CD4-positive, alpha-beta T cell (primary cell): ENCODE data around the gene CD200. TPM values are rescaled to one million over a fixed set of nuclear protein-coding genes. Genes with fewer than 3 reads are reported as not detected.
"Not testable (repeated sequence)": the region's sequence is repeated elsewhere in the genome, so short reads cannot be mapped to it uniquely, and the experiment has no call there.

Experiments used
- ATAC-seq: fragments of 200-7000 bp; cut with Tn5 transposase; one replicate; pipeline ENCODE4 v1.10.0; 2022; ENCODE audit warnings: mild to moderate bottlenecking; ENCODE audit not compliant: poor library complexity
- CTCF ChIA-PET: fragments of 350-600 bp; sonication (Branson Sonifier 250); formaldehyde crosslinking; loops from one replicate; lab custom pipeline; 2021; ENCODE audit warnings: antibody characterized with exemption, inconsistent platforms; lab: Charles Lee
- POLR2A ChIA-PET: fragments of 350-600 bp; sonication (Branson Sonifier 250); formaldehyde crosslinking; loops from one replicate; lab custom pipeline; 2021; ENCODE audit warnings: antibody characterized with exemption, inconsistent platforms; lab: Charles Lee
- DNase-seq, 14 experiments: peaks; one replicate each; pipeline ENCODE4 v3.0.0-alpha.2; 2013 to 2020; ENCODE audit warnings: mixed read lengths in 2 of 14
- H3K27ac ChIP-seq, 2 donors: one replicate each; pipeline versions ENCODE4 v1.5.1 to v1.7.0; 2013; ENCODE audit warnings: low read length in 2 of 2, low read depth in 1 of 2, mild to moderate bottlenecking in 1 of 2
- H3K27me3 ChIP-seq, 2 experiments: 1 replicate in 1 of 2; 2 replicates in 1 of 2; pipeline versions ENCODE4 v1.6.1 to v1.7.0; 2013; ENCODE audit warnings: low read length in 2 of 2, control low read depth in 1 of 2, mild to moderate bottlenecking in 1 of 2, moderate library complexity in 1 of 2; ENCODE audit not compliant: insufficient read depth in 2 of 2, control insufficient read depth in 1 of 2
- H3K36me3 ChIP-seq: one replicate; pipeline ENCODE4 v1.6.1; 2013; ENCODE audit warnings: low read length, control low read depth; ENCODE audit not compliant: insufficient read depth
- H3K4me1 ChIP-seq: one replicate; pipeline ENCODE4 v1.6.1; 2013; ENCODE audit warnings: low read length, control low read depth; ENCODE audit not compliant: insufficient read depth
- H3K4me3 ChIP-seq: one replicate; pipeline ENCODE4 v1.5.1; 2013; ENCODE audit warnings: mild to moderate bottlenecking, low read length, moderate library complexity
- H3K9me3 ChIP-seq, 2 experiments: 1 replicate in 1 of 2; 2 replicates in 1 of 2; pipeline versions ENCODE4 v1.6.1 to v1.7.0; 2013; ENCODE audit warnings: low read length in 2 of 2, mild to moderate bottlenecking in 2 of 2, control low read depth in 1 of 2, moderate library complexity in 1 of 2; ENCODE audit not compliant: control insufficient read depth in 1 of 2, insufficient read depth in 1 of 2
- H3K27ac Mint-ChIP-seq: one replicate; pipeline ENCODE4 v1.8.0; 2020; ENCODE audit warnings: mixed read lengths
- H3K27me3 Mint-ChIP-seq: one replicate; pipeline ENCODE4 v1.8.0; 2021; ENCODE audit warnings: mixed read lengths
- H3K36me3 Mint-ChIP-seq: one replicate; pipeline ENCODE4 v1.8.0; 2021; ENCODE audit warnings: low read depth, mixed read lengths
- H3K4me1 Mint-ChIP-seq: one replicate; pipeline ENCODE4 v1.8.0; 2021; ENCODE audit warnings: low read depth, mixed read lengths
- H3K4me3 Mint-ChIP-seq: one replicate; pipeline ENCODE4 v1.8.0; 2020; ENCODE audit warnings: mild to moderate bottlenecking, mixed read lengths
- H3K9me3 Mint-ChIP-seq: one replicate; pipeline ENCODE4 v1.8.0; 2020; ENCODE audit warnings: mixed read lengths
- CTCF ChIP-seq: fragments of 200-600 bp; IDR thresholded peaks from one replicate; pipeline ENCODE4 v1.8.0; 2022; ENCODE audit warnings: antibody characterized with exemption, mild to moderate bottlenecking
- intact Hi-C, 2 experiments: fragments of 100-400 bp; cut with DNase I in 1 of 2; cut with micrococcal nuclease in 1 of 2; formaldehyde crosslinking; loops; one replicate each; pipeline versions ENCODE4 v1.15.1 to v1.9.0; 2023 to 2025; cut with DNase I, micrococcal nuclease
- total RNA-seq, 174 experiments: library from RNA in 2 of 174; stranded (reverse) in 2 of 174; gene quantifications; one replicate each; pipeline ENCODE4 v1.2.3 and lab custom pipeline; 2021 to 2026

The CD200 gene
- total RNA-seq, 2 experiments from 2014 or later = 5.2 to 6.9 TPM

- CTCF ChIA-PET = no interaction called here
- no peaks in the 10 kb centered on the region for H3K27me3 ChIP-seq
- intact Hi-C loops = no loop called here
Observed at GRCh38 chr3:112397556-112397955, 64.6 kb downstream of the CD200 start.

GRCh38 chr3:112399064-112399463, 66.1 kb downstream of the CD200 start:
- H3K36me3 Mint-ChIP-seq = no peaks in the 10 kb centered on the region
- no peak for ATAC-seq

More at GRCh38 chr3:112397556-112397955, 64.6 kb downstream of the CD200 start:
- POLR2A ChIA-PET = no interaction called here
- no peak for ATAC-seq
- Mint-ChIP-seq H3K4me1 (peaks cover 7% of the 10 kb centered on the region), H3K27me3 (no peaks in the 10 kb centered on the region), H3K27ac (no peak overlapping the region), H3K36me3 (no peaks in the 10 kb centered on the region), H3K9me3 (no peaks in the 10 kb centered on the region), H3K4me3 (no peak overlapping the region)
- TF ChIP-seq CTCF = no peak
- Histone ChIP-seq H3K4me1 (no peaks in the 10 kb centered on the region), H3K4me3 (no peak overlapping the region), H3K27ac (no peak overlapping the region), H3K36me3 (no peaks in the 10 kb centered on the region), H3K9me3 (no peaks in the 10 kb centered on the region)
- DNase-seq = no peak

GRCh38 chr3:112399554-112399953, 66.6 kb downstream of the CD200 start:
- H3K4me3 Mint-ChIP-seq, POLR2A ChIA-PET, H3K4me3 ChIP-seq, H3K36me3 Mint-ChIP-seq, H3K27me3 Mint-ChIP-seq, CTCF ChIA-PET, H3K9me3 Mint-ChIP-seq, ATAC-seq, H3K36me3 ChIP-seq, H3K27me3 ChIP-seq, H3K27ac ChIP-seq, DNase-seq, H3K27ac Mint-ChIP-seq, H3K4me1 ChIP-seq, H3K4me1 Mint-ChIP-seq, intact Hi-C loops, H3K9me3 ChIP-seq: not testable (repeated sequence)

More at GRCh38 chr3:112399064-112399463, 66.1 kb downstream of the CD200 start:
- Mint-ChIP-seq H3K9me3 (no peaks in the 10 kb centered on the region), H3K27ac (no peak overlapping the region), H3K4me1 (peaks cover 7% of the 10 kb centered on the region), H3K27me3 (no peaks in the 10 kb centered on the region), H3K4me3 (no peak overlapping the region)
- TF ChIP-seq CTCF = no peak
- H3K4me1 ChIP-seq = no peaks in the 10 kb centered on the region
- DNase-seq = no peak
- ChIA-PET POLR2A (no interaction called here), CTCF (no interaction called here)
- no peak overlapping the region for H3K27ac ChIP-seq
- no peak overlapping the region for H3K4me3 ChIP-seq
- H3K36me3 ChIP-seq = no peaks in the 10 kb centered on the region
- intact Hi-C loops = no loop called here
- no peaks in the 10 kb centered on the region for H3K9me3 ChIP-seq
- H3K27me3 ChIP-seq = no peaks in the 10 kb centered on the region

GRCh38 chr3:112400317-112400716, 67.4 kb downstream of the CD200 start:
- H3K36me3 ChIP-seq, H3K4me1 ChIP-seq, intact Hi-C loops, H3K27ac ChIP-seq, DNase-seq, H3K9me3 ChIP-seq, H3K4me1 Mint-ChIP-seq, H3K27ac Mint-ChIP-seq, H3K27me3 ChIP-seq, H3K36me3 Mint-ChIP-seq, H3K27me3 Mint-ChIP-seq, POLR2A ChIA-PET, CTCF ChIA-PET, H3K4me3 Mint-ChIP-seq, H3K4me3 ChIP-seq, H3K9me3 Mint-ChIP-seq, ATAC-seq: not testable (repeated sequence)
